Activated CD8-positive, alpha-beta memory T cell treated with anti-CD3 and anti-CD28 coated beads for 36 hours (primary cell): Measurements from ENCODE around the gene MTO1. TPM values are rescaled to one million over a fixed set of nuclear protein-coding genes. Genes with fewer than 3 reads are reported as not detected.
"Not testable (repeated sequence)": the region's sequence is repeated elsewhere in the genome, so short reads cannot be mapped to it uniquely, and the experiment has no call there.

Experiments
- CTCF ChIA-PET: fragments of 350-600 bp; sonication (Branson Sonifier 250); formaldehyde crosslinking; loops from one replicate; lab custom pipeline; 2021; ENCODE audit warnings: antibody characterized with exemption; lab: Charles Lee
- POLR2A ChIA-PET: fragments of 350-600 bp; sonication (Branson Sonifier 250); formaldehyde crosslinking; loops from one replicate; lab custom pipeline; 2021; ENCODE audit warnings: antibody characterized with exemption; lab: Charles Lee
- total RNA-seq, 2 experiments: library from RNA; stranded (reverse); gene quantifications; one replicate each; pipeline ENCODE4 v1.2.3, GENCODE V29; 2021

MTO1 gene
- total RNA-seq, 2 experiments from 2014 or later, result 50.7 to 54.3 TPM

GRCh38 chr6:73551115-73551514 is 89.6 kb downstream of the MTO1 start:
- POLR2A ChIA-PET, result interaction anchor here (0.6 kb wide), 1 partner anchor 20 kb away, joined by 4 read pairs; no protein-coding TSS in a partner anchor

GRCh38 chr6:73555380-73555949 is 93.9 kb downstream of the MTO1 start:
- POLR2A ChIA-PET, CTCF ChIA-PET: not testable (repeated sequence)

More at GRCh38 chr6:73551115-73551514, 89.6 kb downstream of the MTO1 start:
- CTCF ChIA-PET, result not testable (repeated sequence)

- POLR2A ChIA-PET, result no interaction called here
- CTCF ChIA-PET, result no interaction called here
Observed at GRCh38 chr6:73556836-73557235, 95.3 kb downstream of the MTO1 start.

Other genes with a start within 250 kb of the MTO1 start
- gene KHDC1L, start 236.2 kb upstream of the MTO1 start, total RNA-seq, result under 1 TPM in 1 of 2 experiments, not detected in 1; 0.31 TPM
- 1 to 10 TPM; 5.1 to 5.9 TPM for gene KHDC1, start 198.5 kb upstream of the MTO1 start, total RNA-seq
- not detected for gene DPPA5, start 107.5 kb upstream of the MTO1 start, total RNA-seq
- gene KHDC3L, start 99.1 kb upstream of the MTO1 start, total RNA-seq, result not detected
- under 1 TPM; 0.38 to 0.42 TPM for gene OOEP, start 91.8 kb upstream of the MTO1 start, total RNA-seq
- under 1 TPM; 0.42 to 0.65 TPM for gene DDX43, start 66.9 kb upstream of the MTO1 start, total RNA-seq
- 10 to 100 TPM; 43.8 to 45.9 TPM for gene CGAS, start 9.4 kb upstream of the MTO1 start, total RNA-seq
- gene EEF1A1, start 59.3 kb downstream of the MTO1 start, total RNA-seq, result 1,000 to 10,000 TPM; 7,755 to 7,846 TPM
- 1 to 10 TPM; 5.3 to 6.1 TPM for gene SLC17A5, start 192.3 kb downstream of the MTO1 start, total RNA-seq
- gene CD109, start 234.5 kb downstream of the MTO1 start, total RNA-seq, result 10 to 100 TPM; 15.4 to 15.8 TPM